ENCODE measurements around the gene TRIM28.
"Not testable (repeated sequence)": the region's sequence is repeated elsewhere in the genome, so short reads cannot be mapped to it uniquely, and the experiment has no call there.

The TRIM28 gene

GRCh38 chr19:58543826-58544590 lies at the start of gene TRIM28:
TSS of gene TRIM28 (plus strand) at chr19:58544064. CDS start at chr19:58544758, 694 bp downstream.
- peak; percentile 97 for DNase-seq (ENCODE audit: low read depth)

GRCh38 chr19:58497634-58498170 lies 46.2 kb upstream of the TRIM28 start:
- no peak for DNase-seq (ENCODE audit: low read depth)

GRCh38 chr19:58498316-58499020 lies 45.4 kb upstream of the TRIM28 start:
- no peak for DNase-seq (ENCODE audit: low read depth)

GRCh38 chr19:58499021-58499927 lies 44.6 kb upstream of the TRIM28 start:
- peak; percentile 98 for DNase-seq (ENCODE audit: low read depth)

- no peak for DNase-seq (ENCODE audit: low read depth)
Observed at GRCh38 chr19:58500242-58500641, 43.6 kb upstream of the TRIM28 start.

- DNase-seq (ENCODE audit: low read depth), result not testable (repeated sequence)
Observed at GRCh38 chr19:58507602-58508223, 36.2 kb upstream of the TRIM28 start.

- DNase-seq (ENCODE audit: low read depth), result no peak
Observed at GRCh38 chr19:58509731-58510083, 34.2 kb upstream of the TRIM28 start.

- no peak for DNase-seq (ENCODE audit: low read depth)
Observed at GRCh38 chr19:58510084-58510862, 33.6 kb upstream of the TRIM28 start.

- DNase-seq (ENCODE audit: low read depth), result no peak
Observed at GRCh38 chr19:58511353-58512208, 32.3 kb upstream of the TRIM28 start, which contains the start of gene SLC27A5. TSS of gene SLC27A5 (minus strand) at chr19:58511992. CDS start at chr19:58511955, 37 bp downstream.

GRCh38 chr19:58513213-58513693 lies 30.6 kb upstream of the TRIM28 start:
- no peak for DNase-seq (ENCODE audit: low read depth)

GRCh38 chr19:58513694-58514563 lies 29.9 kb upstream of the TRIM28 start:
- peak; percentile 81 for DNase-seq (ENCODE audit: low read depth)

- DNase-seq (ENCODE audit: low read depth), result no peak
Observed at GRCh38 chr19:58514564-58515022, 29.3 kb upstream of the TRIM28 start.

- DNase-seq (ENCODE audit: low read depth), result no peak
Observed at GRCh38 chr19:58515259-58515658, 28.6 kb upstream of the TRIM28 start.

GRCh38 chr19:58516246-58516836 lies 27.5 kb upstream of the TRIM28 start:
- no peak for DNase-seq (ENCODE audit: low read depth)

- no peak for DNase-seq (ENCODE audit: low read depth)
Observed at GRCh38 chr19:58516964-58517833, 26.7 kb upstream of the TRIM28 start.

GRCh38 chr19:58518256-58519086 lies 25.4 kb upstream of the TRIM28 start:
- DNase-seq (ENCODE audit: low read depth), result peak; percentile 5

Measured in ELR (cell line).